ENCODE data around the gene ICE1. TPM values are rescaled to one million over a fixed set of nuclear protein-coding genes. Genes with fewer than 3 reads are reported as not detected.
"Not testable (repeated sequence)": the region's sequence is repeated elsewhere in the genome, so short reads cannot be mapped to it uniquely, and the experiment has no call there.

Gene ICE1
- total RNA-seq, 1 experiment from 2014 or later = 68.4 TPM

- TF ChIP-seq EZH2 (IDR thresholded peaks at IDR 0.05; ENCODE audit: low read depth) (no peak), CTCF (conservative IDR thresholded peaks at IDR 0.05) (no peak)
- BruUV-seq (replicated peaks) = no TSS peak
- intact Hi-C loops (cut with micrococcal nuclease; ENCODE audit: unreplicated experiment) = no loop called here
Observed at GRCh38 chr5:5387192-5387591, 35.3 kb upstream of the ICE1 start.

GRCh38 chr5:5387777-5388176 is 34.7 kb upstream of the ICE1 start:
- CTCF ChIA-PET = no interaction called here
- BruUV-seq (replicated peaks) = no TSS peak
- Histone ChIP-seq H3F3A (ENCODE audit: insufficient read depth, low read depth) (no peaks in the 10 kb centered on the region; the same call in 1 of the 2 replicates), H3K4me3 (no peak overlapping the region), H3K9me2 (ENCODE audit: insufficient read depth) (no peaks in the 10 kb centered on the region), H3K36me3 (ENCODE audit: low read depth) (no peaks in the 10 kb centered on the region), H3K4me2 (no peak overlapping the region), H4K20me1 (ENCODE audit: insufficient read depth) (no peaks in the 10 kb centered on the region), H3K27ac (no peak overlapping the region), H2AFZ (no peak overlapping the region), H3K79me2 (ENCODE audit: low read depth) (no peaks in the 10 kb centered on the region), H3K27me3 (ENCODE audit: insufficient read depth, low read depth) (0 out of 2 replicates have a peak, but pooled peaks cover 11% of the 10 kb centered on the region), H3K4me1 (replicated peaks; ENCODE audit: insufficient read depth) (peaks cover 8% of the 10 kb centered on the region), H3K9me3 (ENCODE audit: insufficient read depth, low read depth) (no peaks in the 10 kb centered on the region)
- TF ChIP-seq CTCF (conservative IDR thresholded peaks at IDR 0.05) (no peak), EZH2 (IDR thresholded peaks at IDR 0.05; ENCODE audit: low read depth) (no peak)
- intact Hi-C loops (cut with micrococcal nuclease; ENCODE audit: unreplicated experiment) = no loop called here
- POLR2A ChIA-PET (ENCODE audit: unreplicated experiment) = no interaction called here
- no peak for DNase-seq

More at GRCh38 chr5:5387192-5387591, 35.3 kb upstream of the ICE1 start:
- H3K4me3 ChIP-seq = no peak overlapping the region
- H3K27me3 ChIP-seq (ENCODE audit: insufficient read depth, low read depth) = 0 out of 2 replicates have a peak, but pooled peaks cover 11% of the 10 kb centered on the region
- POLR2A ChIA-PET (ENCODE audit: unreplicated experiment) = no interaction called here
- H3F3A ChIP-seq (ENCODE audit: insufficient read depth, low read depth) = no peaks in the 10 kb centered on the region; the same call in 1 of the 2 replicates
- CTCF ChIA-PET = no interaction called here
- no peaks in the 10 kb centered on the region for H3K9me3 ChIP-seq (ENCODE audit: insufficient read depth, low read depth)
- H3K27ac ChIP-seq = no peak overlapping the region
- H3K4me2 ChIP-seq = no peak overlapping the region
- no peak overlapping the region for H2AFZ ChIP-seq
- no peaks in the 10 kb centered on the region for H3K79me2 ChIP-seq (ENCODE audit: low read depth)
- peaks cover 8% of the 10 kb centered on the region for H3K4me1 ChIP-seq (replicated peaks; ENCODE audit: insufficient read depth)
- no peaks in the 10 kb centered on the region for H3K9me2 ChIP-seq (ENCODE audit: insufficient read depth)
- H3K36me3 ChIP-seq (ENCODE audit: low read depth) = no peaks in the 10 kb centered on the region
- DNase-seq = no peak
- H4K20me1 ChIP-seq (ENCODE audit: insufficient read depth) = no peaks in the 10 kb centered on the region

- H2AFZ ChIP-seq; H3F3A ChIP-seq (ENCODE audit: insufficient read depth, low read depth); H4K20me1 ChIP-seq (ENCODE audit: insufficient read depth); H3K9me2 ChIP-seq (ENCODE audit: insufficient read depth); H3K9me3 ChIP-seq (ENCODE audit: insufficient read depth, low read depth); POLR2A ChIA-PET (ENCODE audit: unreplicated experiment); H3K27me3 ChIP-seq (ENCODE audit: insufficient read depth, low read depth); H3K27ac ChIP-seq; CTCF ChIA-PET; H3K79me2 ChIP-seq (ENCODE audit: low read depth); BruUV-seq (replicated peaks); H3K4me1 ChIP-seq (replicated peaks; ENCODE audit: insufficient read depth); DNase-seq; H3K36me3 ChIP-seq (ENCODE audit: low read depth); H3K4me2 ChIP-seq; H3K4me3 ChIP-seq: not testable (repeated sequence)
- intact Hi-C loops (cut with micrococcal nuclease; ENCODE audit: unreplicated experiment) = loop anchor here (5.0 kb wide), 2 partner anchors 38 to 118 kb away; no protein-coding TSS in a partner anchor
Observed at GRCh38 chr5:5390121-5390869, 32.2 kb upstream of the ICE1 start.

DNA sequence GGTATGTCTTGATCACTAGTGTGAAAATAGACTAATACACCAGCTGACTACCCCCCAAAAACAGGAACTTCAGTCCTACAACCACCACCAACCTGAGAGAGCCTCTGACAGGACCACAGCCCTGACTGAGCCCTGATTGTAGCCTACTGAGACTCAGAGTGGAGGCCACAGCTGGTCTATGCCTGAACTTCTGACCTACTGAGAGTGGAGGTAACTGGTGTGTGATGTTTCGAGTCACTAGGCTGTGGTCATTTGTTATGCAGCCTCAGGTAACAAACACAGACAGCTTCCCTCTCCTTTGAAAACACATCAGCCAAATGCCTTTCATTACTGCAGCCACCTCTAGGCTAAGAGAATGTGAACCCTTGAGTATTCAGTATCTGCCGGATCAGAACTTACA is 30.0 kb upstream of the ICE1 start:
- H3K36me3 ChIP-seq (ENCODE audit: low read depth); H3K79me2 ChIP-seq (ENCODE audit: low read depth); H3K9me2 ChIP-seq (ENCODE audit: insufficient read depth); POLR2A ChIA-PET (ENCODE audit: unreplicated experiment); H3K27ac ChIP-seq; H3K9me3 ChIP-seq (ENCODE audit: insufficient read depth, low read depth); H3K4me2 ChIP-seq; H3K27me3 ChIP-seq (ENCODE audit: insufficient read depth, low read depth); H3K4me1 ChIP-seq (replicated peaks; ENCODE audit: insufficient read depth); H2AFZ ChIP-seq; H3K4me3 ChIP-seq; H4K20me1 ChIP-seq (ENCODE audit: insufficient read depth); BruUV-seq (replicated peaks); H3F3A ChIP-seq (ENCODE audit: insufficient read depth, low read depth); DNase-seq: not testable (repeated sequence)
- CTCF ChIA-PET = interaction anchor here (0.7 kb wide), 1 partner anchor 25 kb away, joined by 4 read pairs; no protein-coding TSS in a partner anchor
- intact Hi-C loops (cut with micrococcal nuclease; ENCODE audit: unreplicated experiment) = loop anchor here (5.0 kb wide), 2 partner anchors 40 to 120 kb away; no protein-coding TSS in a partner anchor
